SJCRH30 (cell line): ENCODE results near the gene FGR. TPM values are rescaled to one million over a fixed set of nuclear protein-coding genes. Genes with fewer than 3 reads are reported as not detected.

ENCODE experiments used
- DNase-seq, 2 experiments: peaks; one replicate each; pipeline ENCODE4 v3.0.0-alpha.2; 2015 to 2020
- H3K27ac ChIP-seq: fragments of 250-450 bp; sonication (Bioruptor Pico); 2 replicates; pipeline ENCODE4 v1.5.1; 2020; ENCODE audit warnings: mild to moderate bottlenecking, moderate library complexity
- H3K27me3 ChIP-seq: fragments of 250-450 bp; sonication (Bioruptor Pico); 2 replicates; pipeline ENCODE4 v1.5.1; 2020; ENCODE audit warnings: mild to moderate bottlenecking, moderate library complexity
- H3K36me3 ChIP-seq: fragments of 250-450 bp; sonication (Bioruptor Pico); 2 replicates; pipeline ENCODE4 v1.5.1; 2020; ENCODE audit warnings: mild to moderate bottlenecking, moderate library complexity
- H3K4me1 ChIP-seq: fragments of 250-450 bp; sonication (Bioruptor Pico); 2 replicates; pipeline ENCODE4 v1.5.1; 2020; ENCODE audit warnings: mild to moderate bottlenecking, moderate library complexity
- H3K4me3 ChIP-seq: fragments of 250-450 bp; sonication (Bioruptor Pico); 2 replicates; pipeline ENCODE4 v1.5.1; 2020; ENCODE audit warnings: mild to moderate bottlenecking, moderate library complexity
- H3K9me3 ChIP-seq: fragments of 250-450 bp; sonication (Bioruptor Pico); replicated peaks from 2 replicates; pipeline ENCODE4 v1.5.1; 2020; ENCODE audit warnings: mild to moderate bottlenecking, moderate library complexity
- total RNA-seq: library from RNA; depleted of rRNA; stranded (reverse); fragments of >200 nt; shearing (Covaris generic); gene quantifications from 2 replicates; pipeline ENCODE4 v1.2.3, GENCODE V29; 2014; rRNA removed

FGR gene
- total RNA-seq, 1 experiment from 2014 or later = not detected

GRCh38 chr1:27562534-27563340 lies 72.2 kb downstream of the FGR start:
- Histone ChIP-seq H3K27ac (no peak overlapping the region), H3K4me1 (peaks cover 76% of the 10 kb centered on the region)

More at GRCh38 chr1:27562534-27563340, 72.2 kb downstream of the FGR start:
- DNase-seq = no peak
- Histone ChIP-seq H3K4me3 (no peak overlapping the region), H3K9me3 (no peaks in the 10 kb centered on the region), H3K36me3 (peaks cover 29% of the 10 kb centered on the region), H3K27me3 (no peaks in the 10 kb centered on the region)

Other genes starting within 250 kb of the FGR start
- 8.3 TPM in 2 replicates for gene GPR3, start 242.6 kb downstream of the FGR start, total RNA-seq
- 38.2 and 43.6 TPM in 2 replicates for gene WASF2, start 145.0 kb downstream of the FGR start, total RNA-seq
- 29.7 and 30.6 TPM in 2 replicates for gene AHDC1, start 31.0 kb downstream of the FGR start, total RNA-seq
- gene IFI6, start 37.0 kb upstream of the FGR start, total RNA-seq = 5.8 and 6.8 TPM in 2 replicates
- gene FAM76A, start 90.8 kb upstream of the FGR start, total RNA-seq = 8.4 and 13.0 TPM in 2 replicates
- 28.1 and 30.9 TPM in 2 replicates for gene STX12, start 138.0 kb upstream of the FGR start, total RNA-seq
- gene PPP1R8, start 195.6 kb upstream of the FGR start, total RNA-seq = 81.7 and 84.5 TPM in 2 replicates
- 13.4 and 13.7 TPM in 2 replicates for gene THEMIS2, start 237.4 kb upstream of the FGR start, total RNA-seq